GM18498 (cell line): ENCODE measurements around the gene SLC9A3.
A peak's percentile ranks its signal among the peaks of the same experiment; 100 is the strongest.

ENCODE experiments used
- ATAC-seq: cut with Tn5 transposase; IDR thresholded peaks from one replicate; pipeline ENCODE4 v1.9.1; 2021; ENCODE audit warnings: mild to moderate bottlenecking, moderate library complexity; ENCODE audit not compliant: unreplicated experiment

Gene SLC9A3

GRCh38 chr5:433836-434235 is 90.4 kb downstream of the SLC9A3 start:
- ATAC-seq = no peak

DNA sequence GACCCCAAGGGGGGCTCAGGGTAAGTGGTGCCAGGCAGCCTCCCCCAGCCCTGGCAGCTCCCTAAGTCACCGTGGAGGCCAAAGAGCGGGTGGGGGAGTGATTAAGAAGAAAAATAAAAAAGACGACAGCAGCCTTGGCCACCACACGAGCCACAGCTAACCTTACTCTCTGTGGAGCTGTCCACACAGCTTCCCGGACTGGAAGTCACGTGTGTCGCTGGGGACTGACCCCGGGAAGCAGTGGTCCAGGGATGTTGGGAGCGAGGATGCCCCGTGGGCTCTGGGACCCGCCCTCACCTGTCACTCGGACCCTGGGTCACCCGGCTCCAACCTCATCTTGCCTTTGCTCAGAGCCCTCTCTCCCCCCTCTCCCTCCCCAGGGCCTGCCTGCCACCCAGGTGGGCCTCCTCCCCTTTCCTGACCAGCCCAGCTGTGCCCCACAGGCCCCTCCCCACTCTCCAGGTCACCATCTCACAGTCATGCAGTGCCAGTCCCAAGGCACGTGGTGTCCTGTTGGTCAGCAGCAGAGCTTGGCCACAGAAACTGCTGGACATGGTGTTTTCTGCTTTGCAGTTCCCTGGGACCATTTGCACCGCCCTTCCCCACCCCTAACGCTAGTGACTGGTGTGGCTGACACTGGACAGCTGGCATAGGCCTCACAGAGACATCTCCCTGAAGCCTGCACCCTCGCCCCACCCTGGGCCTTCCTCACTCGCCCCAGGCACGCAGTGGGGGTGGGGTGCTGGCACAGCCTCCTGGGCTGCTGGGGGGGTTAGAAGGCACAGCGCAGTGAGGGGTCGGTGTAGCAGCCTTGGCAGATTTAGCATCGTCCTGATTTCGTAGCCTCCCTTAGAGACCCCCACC is 91.1 kb downstream of the SLC9A3 start:
- no peak for ATAC-seq

DNA sequence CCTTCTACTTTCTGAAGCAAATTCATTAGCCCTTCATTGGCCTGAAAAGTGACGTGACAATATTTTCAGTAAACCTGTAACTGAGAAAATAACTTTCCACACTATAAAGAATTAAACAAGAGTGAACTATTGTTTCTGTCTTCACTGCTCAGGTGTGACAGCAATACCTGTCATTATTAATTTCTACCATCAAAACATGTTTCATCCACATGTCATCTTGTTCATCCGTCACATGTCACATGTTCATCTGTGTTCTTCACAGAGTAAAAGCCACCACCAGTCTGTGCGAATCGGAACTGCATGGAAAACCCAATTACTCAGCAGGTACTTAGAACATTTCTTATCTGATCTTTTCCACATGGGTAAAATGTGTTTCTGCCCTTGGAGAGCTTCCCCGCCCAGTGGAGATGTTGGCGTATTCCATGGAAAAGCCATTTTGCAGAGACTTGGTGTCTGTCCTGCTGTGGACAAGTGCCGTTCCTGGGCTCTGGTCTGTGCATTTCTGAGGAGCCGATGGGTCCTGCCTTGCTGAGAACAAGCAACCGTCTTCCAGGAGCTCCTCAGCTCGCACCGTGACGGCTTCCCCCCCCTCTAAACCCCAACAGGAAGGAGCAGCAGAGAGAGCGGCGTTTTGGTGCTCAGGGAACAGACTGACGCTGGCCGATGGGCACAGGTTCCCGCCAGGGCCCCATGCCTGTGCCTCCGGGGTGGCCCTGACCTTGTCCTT is 91.9 kb downstream of the SLC9A3 start:
- ATAC-seq = no peak

DNA sequence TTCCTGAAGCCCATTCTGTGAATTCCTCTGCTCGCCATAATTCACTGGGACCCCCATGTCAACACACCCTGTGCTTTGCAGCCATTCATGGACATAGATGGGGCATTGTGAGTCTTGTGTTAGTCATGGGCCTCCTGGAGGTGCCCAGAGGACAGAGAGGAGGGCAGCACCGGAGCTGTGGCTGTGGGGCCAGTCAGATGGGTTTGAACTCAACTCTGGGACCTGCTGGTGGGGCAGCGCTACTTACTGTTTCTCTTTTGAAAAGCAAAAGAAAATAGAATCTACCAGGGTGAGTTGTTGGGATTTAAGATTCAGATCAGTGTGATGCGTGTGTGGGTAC is 92.6 kb downstream of the SLC9A3 start:
- ATAC-seq = no peak

DNA sequence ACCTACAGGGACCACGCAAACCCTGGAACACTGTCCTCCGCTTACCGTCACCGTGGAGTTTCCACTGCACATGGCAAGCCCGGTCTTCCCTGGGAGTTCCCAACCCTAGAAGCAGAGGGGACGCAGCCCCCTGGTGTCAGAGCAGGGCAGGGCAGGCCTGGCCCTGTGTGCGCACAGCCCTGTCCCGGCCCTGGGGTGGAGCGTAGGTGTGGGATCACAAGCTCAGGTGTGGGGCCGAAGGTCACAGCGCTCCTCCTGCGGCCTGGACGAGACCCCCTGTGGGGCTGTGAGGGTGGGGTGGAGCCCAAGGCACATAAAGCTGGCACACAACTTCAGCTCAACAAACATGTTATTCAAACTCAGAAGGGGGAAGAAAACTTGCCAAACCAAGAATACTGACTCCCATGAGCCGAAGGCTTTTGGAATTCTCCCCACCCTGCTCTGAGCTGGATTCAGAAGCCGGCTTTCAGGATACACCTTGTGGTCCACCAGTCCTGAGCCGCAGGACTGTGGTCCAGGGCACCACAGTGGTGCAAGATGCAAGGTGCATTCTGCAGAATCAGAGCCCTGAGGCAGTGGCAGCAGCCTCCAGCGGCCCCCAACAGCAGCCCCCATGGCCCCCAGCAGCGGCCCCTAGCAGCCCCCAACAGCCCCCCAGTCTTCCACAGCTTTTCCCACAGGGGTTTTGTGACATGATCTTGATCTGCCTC is 93.1 kb downstream of the SLC9A3 start:
- peak; percentile 79 for ATAC-seq

DNA sequence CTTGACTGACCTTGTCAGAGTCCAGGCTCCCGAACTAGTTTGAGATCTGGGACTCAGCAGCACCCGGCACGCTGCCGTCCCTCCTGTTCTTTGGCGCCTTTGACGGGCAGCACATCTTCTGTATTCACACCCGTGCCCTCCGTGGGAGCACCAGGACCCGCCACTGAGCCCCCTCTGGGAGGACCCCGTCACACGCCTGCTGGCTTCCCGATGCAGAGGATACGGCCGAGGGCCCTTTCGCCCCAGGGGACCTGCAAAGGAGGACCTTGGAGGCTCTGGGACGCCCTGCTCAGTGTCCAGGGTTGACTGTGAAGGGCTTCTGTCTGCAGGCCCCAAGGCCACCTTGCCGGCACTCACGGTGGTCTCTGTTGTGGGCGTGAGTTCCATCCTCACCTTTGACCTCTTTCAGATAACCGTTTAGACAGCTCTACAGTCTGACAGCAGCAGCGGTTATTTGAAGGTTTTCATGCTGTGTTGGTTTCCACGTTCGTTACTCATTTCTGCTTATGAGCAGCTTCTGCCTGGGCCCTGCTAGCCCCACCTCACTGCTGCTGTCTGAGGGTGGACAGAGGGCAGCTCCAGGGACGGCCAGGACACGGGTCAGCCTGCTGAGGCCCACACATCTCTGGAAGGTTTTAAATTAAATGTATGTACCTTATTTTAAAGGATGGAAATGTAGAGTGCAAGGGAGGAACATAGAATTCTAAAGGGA is 93.9 kb downstream of the SLC9A3 start:
- ATAC-seq = no peak

- no peak for ATAC-seq
Measured at GRCh38 chr5:429453-430188, 94.6 kb downstream of the SLC9A3 start.

- ATAC-seq = no peak
Measured at GRCh38 chr5:428754-429452, 95.3 kb downstream of the SLC9A3 start.

- no peak for ATAC-seq
Measured at GRCh38 chr5:428219-428618, 96.0 kb downstream of the SLC9A3 start.

DNA sequence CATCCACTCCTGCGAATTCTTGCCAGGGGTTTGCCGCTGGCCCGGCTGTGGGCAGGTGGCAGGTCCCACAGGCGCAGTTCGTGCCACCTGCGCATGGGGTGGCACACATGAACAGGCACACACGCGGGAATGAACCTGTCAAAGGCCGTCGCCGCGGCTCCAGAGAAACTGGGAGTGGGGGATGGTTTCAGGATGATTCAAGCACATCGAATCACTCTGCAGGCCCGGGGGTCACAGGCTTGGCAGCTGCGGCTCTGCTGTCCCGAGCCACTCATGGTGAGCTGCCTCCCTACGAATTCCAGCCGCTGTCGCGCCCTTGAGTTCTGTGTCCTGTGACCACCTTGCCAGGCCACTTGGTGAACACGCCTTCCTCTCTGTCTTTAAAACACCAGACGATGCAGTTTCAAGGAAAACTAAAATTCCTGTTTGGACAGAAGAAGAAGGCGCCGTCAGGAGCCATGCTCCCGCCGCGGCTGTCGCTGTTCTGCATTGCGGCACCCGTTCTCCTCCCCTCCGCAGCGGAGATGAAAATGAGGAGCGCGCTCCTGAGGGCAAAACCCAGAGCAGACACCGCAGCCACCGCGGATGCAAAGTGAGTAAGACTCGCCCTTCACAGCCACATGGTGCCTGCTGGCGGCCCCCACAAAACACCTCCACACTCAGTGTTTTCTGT is 96.7 kb downstream of the SLC9A3 start:
- ATAC-seq = no peak

- ATAC-seq = no peak
Measured at GRCh38 chr5:426392-426976, 97.8 kb downstream of the SLC9A3 start.

DNA sequence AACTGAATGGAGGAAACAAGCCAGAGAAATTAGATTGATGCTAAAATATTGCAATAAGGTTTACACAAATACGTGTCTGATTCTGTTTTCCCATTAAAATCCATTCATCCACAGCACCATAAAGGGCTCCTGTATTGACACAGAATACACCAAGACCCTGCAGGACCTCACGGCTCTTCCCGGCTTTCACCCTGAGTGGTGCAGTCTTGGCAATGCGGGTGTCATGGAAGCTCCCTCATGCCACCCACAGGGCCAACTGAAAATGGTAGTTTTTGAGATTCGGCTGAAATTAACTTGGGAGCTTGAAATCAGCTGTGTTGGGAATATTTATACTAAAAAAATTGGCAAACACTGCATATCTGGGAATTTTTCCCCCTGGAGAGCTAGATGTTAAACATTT is 98.5 kb downstream of the SLC9A3 start:
- no peak for ATAC-seq

DNA sequence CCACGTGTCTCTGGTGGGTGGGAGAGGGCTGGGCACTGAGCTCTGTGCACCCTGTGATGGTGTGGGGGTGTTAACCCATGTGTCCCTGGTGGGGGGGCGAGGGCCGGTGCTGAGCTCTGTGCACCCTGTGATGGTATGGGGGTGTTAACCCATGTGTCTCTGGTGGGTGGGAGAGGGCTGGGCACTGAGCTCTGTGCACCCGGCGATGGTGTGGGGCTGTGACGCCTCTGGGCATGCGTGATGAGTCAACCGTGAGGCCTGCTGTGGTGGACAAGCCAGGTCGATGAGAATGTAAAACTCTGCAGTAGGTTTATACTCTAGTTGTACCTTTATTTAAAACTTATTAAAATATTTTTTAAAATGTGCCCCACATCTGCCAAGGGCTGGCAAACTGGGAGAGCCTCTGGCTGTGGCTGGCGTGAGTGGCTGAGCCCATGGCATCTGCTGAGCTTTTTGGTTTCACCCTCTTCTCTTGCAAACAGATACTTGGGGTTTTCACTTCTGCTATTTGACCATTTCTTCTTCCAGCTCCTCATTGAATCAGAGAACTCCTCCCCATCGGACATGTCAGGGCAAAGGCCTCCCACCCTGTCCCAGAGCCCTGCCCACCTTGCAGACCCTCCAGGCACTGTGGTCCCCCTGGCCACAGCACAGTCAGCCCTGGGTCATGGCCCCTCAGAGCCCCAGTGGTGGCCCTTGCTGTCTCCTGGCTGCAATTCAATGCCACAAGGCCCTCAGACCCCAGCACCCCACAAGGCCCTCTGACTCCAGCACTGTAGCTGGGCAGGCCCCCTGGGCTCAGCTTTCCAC is 99.7 kb downstream of the SLC9A3 start:
- peak; percentile 91 for ATAC-seq

DNA sequence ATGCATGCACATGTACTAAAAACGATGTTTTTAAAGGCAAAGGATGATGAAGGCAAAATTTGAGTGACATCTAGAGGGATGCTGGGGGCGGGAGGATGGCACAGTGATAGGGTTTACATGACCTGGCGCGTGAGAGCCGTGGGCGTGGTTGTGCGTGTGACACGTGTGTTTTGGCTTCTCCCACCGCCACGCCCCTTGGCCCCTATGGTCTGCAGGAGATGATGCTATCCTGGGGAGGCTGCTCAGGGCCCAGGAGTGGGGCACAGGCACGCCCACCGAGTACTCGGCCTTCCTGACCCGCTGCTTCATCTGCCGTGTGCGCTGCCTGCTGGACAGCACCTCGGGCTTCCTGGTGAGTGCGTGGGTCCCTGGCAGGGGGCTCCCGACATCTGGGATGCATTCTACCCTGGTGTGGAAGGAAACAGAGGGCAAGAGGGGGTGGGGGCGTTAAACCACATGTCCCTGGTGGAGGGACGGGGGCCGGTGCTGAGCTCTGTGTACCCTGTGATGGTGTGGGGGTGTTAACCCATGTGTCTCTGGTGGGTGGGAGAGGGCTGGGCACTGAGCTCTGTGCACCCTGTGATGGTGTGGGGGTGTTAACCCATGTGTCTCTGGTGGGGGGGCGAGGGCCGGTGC is 100.5 kb downstream of the SLC9A3 start:
- peak; percentile 1 for ATAC-seq

GRCh38 chr5:423233-423565 is 101.0 kb downstream of the SLC9A3 start:
- no peak for ATAC-seq

DNA sequence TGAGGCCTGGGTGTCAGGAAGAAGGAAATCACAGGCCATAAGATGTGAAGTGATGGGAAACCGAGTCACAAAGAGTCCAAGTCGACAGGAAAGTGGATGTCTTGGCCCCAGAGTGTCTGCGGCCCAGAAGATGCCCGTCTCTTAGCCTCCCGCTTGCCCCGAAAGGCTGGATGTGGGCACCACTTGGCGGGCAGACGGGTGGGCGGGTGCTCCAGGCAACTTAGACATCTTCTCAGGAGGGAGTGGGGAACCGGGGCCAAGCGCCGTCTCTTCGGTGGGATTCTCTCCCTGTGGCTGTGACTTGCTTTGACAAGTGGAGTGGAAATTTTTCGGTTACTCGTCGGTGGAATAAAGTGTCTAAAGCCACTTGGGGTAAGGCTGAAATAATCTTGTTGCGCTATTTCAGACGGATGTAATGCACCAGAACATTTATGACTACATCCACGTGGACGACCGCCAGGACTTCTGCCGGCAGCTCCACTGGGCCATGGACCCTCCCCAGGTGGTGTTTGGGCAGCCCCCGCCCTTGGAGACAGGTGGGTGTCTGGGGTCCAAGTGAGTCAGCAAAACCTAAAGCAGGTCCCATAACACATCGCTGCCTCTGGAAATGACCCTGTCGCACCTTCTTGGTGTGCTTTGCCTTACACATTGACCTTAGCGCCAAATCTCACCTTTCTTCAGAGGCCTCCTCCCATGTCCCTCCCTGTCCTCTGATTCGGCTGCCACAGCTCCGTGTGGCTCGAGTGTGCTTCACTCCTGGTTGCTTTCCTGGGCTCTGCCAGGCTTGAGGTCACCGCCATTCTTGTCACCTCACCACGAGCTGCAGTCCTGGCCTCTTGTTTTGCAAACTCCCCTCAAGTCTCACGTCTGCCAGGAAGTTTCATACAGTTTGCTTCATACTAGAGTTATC is 101.7 kb downstream of the SLC9A3 start:
- no peak for ATAC-seq

GRCh38 chr5:421901-422300 is 102.3 kb downstream of the SLC9A3 start:
- ATAC-seq = no peak
